T-cell (primary cell): ENCODE data around the gene TMC3. TPM values are rescaled to one million over a fixed set of nuclear protein-coding genes. Genes with fewer than 3 reads are reported as not detected.
A peak's percentile ranks its signal among the peaks of the same experiment; 100 is the strongest.
"Not testable (repeated sequence)": the region's sequence is repeated elsewhere in the genome, so short reads cannot be mapped to it uniquely, and the experiment has no call there.

ENCODE experiments used
- ATAC-seq, 4 experiments: fragments of 200-7000 bp in 3 of 4; fragments of 150-1000 bp in 1 of 4; cut with Tn5 transposase; replicated peaks in 1 of 4; 1 replicate in 3 of 4; 2 replicates in 1 of 4; pipeline ENCODE4 v1.10.0; 2021; ENCODE audit warnings: moderate library complexity in 3 of 4, mild to moderate bottlenecking in 2 of 4, moderate number of reproducible peaks in 1 of 4
- CTCF ChIA-PET, 2 donors: fragments of 300-600 bp; sonication (Branson Sonifier 250); formaldehyde crosslinking; loops; one replicate each; lab custom pipeline; 2022; ENCODE audit warnings: antibody characterized with exemption in 2 of 2; lab: Charles Lee
- POLR2A ChIA-PET, 2 donors: fragments of 300-600 bp; sonication (Branson Sonifier 250); formaldehyde crosslinking; loops; one replicate each; lab custom pipeline; 2022; ENCODE audit warnings: antibody characterized with exemption in 2 of 2; lab: Charles Lee
- DNase-seq, 35 experiments: peaks; one replicate each; pipeline versions ENCODE4 v3.0.0 to v3.0.0-alpha.2; 2013 to 2023
- H3K27ac ChIP-seq: one replicate; pipeline ENCODE4 v1.5.1; 2013; ENCODE audit warnings: low read length
- H3K27me3 ChIP-seq, 2 experiments: replicated peaks in 1 of 2; 1 replicate in 1 of 2; 2 replicates in 1 of 2; pipeline versions ENCODE4 v1.6.1 to v1.7.0; 2013; ENCODE audit warnings: low read length in 1 of 2, mixed read lengths in 1 of 2; ENCODE audit not compliant: control insufficient read depth in 2 of 2, insufficient read depth in 2 of 2; ENCODE audit errors: extremely low read depth in 1 of 2
- H3K36me3 ChIP-seq, 2 donors: 1 replicate in 1 of 2; 2 replicates in 1 of 2; pipeline versions ENCODE4 v1.6.1 to v1.7.0; 2013; ENCODE audit warnings: low read length in 1 of 2; ENCODE audit not compliant: control insufficient read depth in 2 of 2, insufficient read depth in 1 of 2; ENCODE audit errors: extremely low read depth in 1 of 2
- H3K4me1 ChIP-seq, 2 experiments: 1 replicate in 1 of 2; 2 replicates in 1 of 2; pipeline versions ENCODE4 v1.6.1 to v1.7.0; 2013; ENCODE audit warnings: low read length in 2 of 2, mixed read lengths in 1 of 2; ENCODE audit not compliant: insufficient read depth in 2 of 2, control insufficient read depth in 1 of 2; ENCODE audit errors: extremely low read depth in 1 of 2
- H3K4me3 ChIP-seq, 2 donors: 1 replicate in 1 of 2; 2 replicates in 1 of 2; pipeline versions ENCODE4 v1.5.1 to v1.7.0; 2013; ENCODE audit warnings: mild to moderate bottlenecking in 2 of 2, low read length in 1 of 2, moderate library complexity in 1 of 2; ENCODE audit not compliant: control insufficient read depth in 1 of 2; ENCODE audit errors: extremely low read depth in 1 of 2
- H3K9me3 ChIP-seq: 2 replicates; pipeline ENCODE4 v1.7.0; 2013
- H3K27ac Mint-ChIP-seq, 2 donors: one replicate each; pipeline ENCODE4 v1.8.0; 2020 to 2021; ENCODE audit warnings: mild to moderate bottlenecking in 2 of 2, mixed read lengths in 2 of 2
- H3K27me3 Mint-ChIP-seq, 2 donors: one replicate each; pipeline ENCODE4 v1.8.0; 2021 to 2022; ENCODE audit warnings: mixed read lengths in 2 of 2
- H3K36me3 Mint-ChIP-seq: one replicate; pipeline ENCODE4 v1.8.0; 2021; ENCODE audit warnings: mixed read lengths
- H3K4me1 Mint-ChIP-seq, 3 donors: one replicate each; pipeline ENCODE4 v1.8.0; 2020 to 2022; ENCODE audit warnings: mixed read lengths in 3 of 3, mild to moderate bottlenecking in 1 of 3
- H3K4me3 Mint-ChIP-seq, 3 donors: one replicate each; pipeline ENCODE4 v1.8.0; 2020 to 2022; ENCODE audit warnings: mild to moderate bottlenecking in 3 of 3, mixed read lengths in 3 of 3, moderate library complexity in 3 of 3
- H3K9me3 Mint-ChIP-seq, 3 donors: one replicate each; pipeline ENCODE4 v1.8.0; 2020 to 2022; ENCODE audit warnings: mixed read lengths in 3 of 3
- WGBS: methylation state at CpG from one replicate; pipeline ENCODE4 v1.1.5; 2013; ENCODE audit warnings: missing lambda C conversion rate; ENCODE audit not compliant: insufficient coverage; 5-methylcytosine and 5-hydroxymethylcytosine counted together
- total RNA-seq, 35 experiments: library from RNA in 6 of 35; stranded (reverse) in 6 of 35; fragments of 120-200 nt in 1 of 35; gene quantifications; one replicate each; pipeline versions ENCODE4 v1.2.1 to v1.2.4 and lab custom pipeline; 2013 to 2026

TMC3 gene
- total RNA-seq, 5 donors from 2014 or later (not counting 1 experiment from before 2014, with no cell fraction given), result not detected

DNA sequence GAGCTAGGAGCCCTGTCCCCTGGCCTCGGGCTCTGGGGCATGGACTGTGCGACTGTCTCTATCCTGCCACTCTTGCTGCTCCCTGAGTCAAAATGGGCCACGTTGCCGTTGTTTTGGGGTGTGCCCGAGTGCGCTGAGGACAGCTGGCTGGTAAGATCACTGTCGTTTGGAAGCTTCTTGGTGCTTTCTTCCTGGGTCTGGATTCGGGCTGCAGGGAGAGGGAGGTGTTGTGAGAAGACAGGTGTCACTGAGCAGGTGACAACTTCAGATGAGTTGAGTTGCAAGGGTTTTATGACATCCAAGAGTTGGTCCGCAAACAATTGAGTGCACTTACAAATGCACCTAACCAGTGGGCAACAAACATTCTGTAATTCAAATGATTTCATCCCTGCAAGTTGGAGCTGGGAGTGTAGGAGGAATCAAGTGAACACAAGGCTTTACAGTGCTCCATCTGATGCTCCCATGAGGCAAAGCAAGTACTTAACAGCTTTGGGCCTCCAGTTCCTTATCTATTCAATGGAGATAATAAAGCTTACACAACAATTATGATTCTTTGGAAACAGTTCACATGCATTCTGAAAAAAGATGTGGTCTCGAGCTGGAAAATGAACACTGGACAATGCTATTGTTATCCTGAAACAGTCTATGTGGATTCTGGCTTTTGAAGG, 39.1 kb downstream of the TMC3 start:
- Histone ChIP-seq H3K9me3 (no peaks in the 10 kb centered on the region), H3K27ac (no peak overlapping the region), H3K27me3 (no peaks in the 10 kb centered on the region), H3K4me3 (no peak overlapping the region), H3K36me3 (no peaks in the 10 kb centered on the region), H3K4me1 (peaks cover 0 to 2% of the 10 kb centered on the region in 2 experiments)
- Mint-ChIP-seq H3K36me3 (no peaks in the 10 kb centered on the region), H3K4me1 (peaks cover 13 to 38% (median 29%) of the 10 kb centered on the region in 3 donors), H3K9me3 (no peaks in the 10 kb centered on the region), H3K27me3 (peaks cover 0 to 1% of the 10 kb centered on the region in 2 donors), H3K27ac (no peak overlapping the region), H3K4me3 (no peak overlapping the region)
- no peak for DNase-seq
- WGBS, result 88% methylated on average over 9 of the region's 10 CpGs
- ChIA-PET POLR2A (interaction anchor here in 1 of 2 donors (0.9 kb wide), 1 partner anchor 52 kb away, joined by 3 read pairs; no protein-coding TSS in a partner anchor), CTCF (interaction anchor here (0.5 to 2.5 kb wide), 4 partner anchors 48 to 862 kb away, joined by 3 to 22 read pairs (median 4); no protein-coding TSS in a partner anchor)
- no peak for ATAC-seq

DNA sequence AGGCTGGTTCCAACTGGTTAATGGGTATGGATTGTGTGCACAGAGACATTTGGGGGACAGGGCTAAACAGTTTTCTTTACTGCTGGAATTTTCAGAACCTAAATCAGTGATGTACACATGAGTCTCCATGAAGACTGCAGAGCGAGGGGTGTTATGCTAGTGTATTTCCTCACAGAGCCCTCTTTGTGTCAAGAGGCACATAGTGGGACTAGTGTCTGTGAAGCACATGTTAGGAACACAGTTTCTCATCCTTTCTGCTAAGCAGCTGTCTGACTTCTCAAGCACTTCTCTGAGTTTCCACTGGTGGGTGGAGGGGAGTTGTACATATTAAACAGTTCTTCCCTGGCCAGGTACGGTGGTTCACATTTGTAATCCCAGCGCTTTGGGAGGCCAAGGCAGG, 40.6 kb downstream of the TMC3 start:
- CTCF ChIA-PET, result interaction anchor here in 1 of 2 donors (1.1 kb wide), 1 partner anchor 67 kb away, joined by 4 read pairs; no protein-coding TSS in a partner anchor
- POLR2A ChIA-PET, result no interaction called here

DNA sequence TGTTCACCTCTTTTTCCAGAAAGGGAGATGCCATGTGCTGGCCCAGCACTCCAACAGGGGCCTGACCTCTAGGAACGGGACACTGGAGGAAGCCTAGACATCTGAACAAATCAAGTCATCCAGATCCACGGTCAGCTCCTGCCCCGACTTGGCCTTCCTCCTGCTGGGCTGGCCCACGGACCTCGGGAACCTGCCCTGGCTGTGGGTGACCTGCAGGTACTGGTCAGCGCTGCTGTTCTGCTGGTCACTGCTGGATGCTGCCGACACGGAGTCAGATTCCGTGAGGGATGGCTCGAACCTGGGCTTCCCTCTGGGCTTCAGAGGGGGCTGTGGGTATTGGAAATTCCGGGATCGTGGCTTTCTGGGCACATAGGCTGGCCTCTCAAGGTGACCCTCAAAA, 41.7 kb downstream of the TMC3 start:
- Histone ChIP-seq H3K27ac (no peak overlapping the region), H3K4me1 (peaks cover 0 to 2% of the 10 kb centered on the region in 2 experiments), H3K36me3 (no peaks in the 10 kb centered on the region), H3K4me3 (no peak overlapping the region), H3K27me3 (no peaks in the 10 kb centered on the region), H3K9me3 (no peaks in the 10 kb centered on the region)
- no peaks in the 10 kb centered on the region for H3K27me3 Mint-ChIP-seq
- no peak overlapping the region for H3K4me3 Mint-ChIP-seq
- ChIA-PET POLR2A (no interaction called here), CTCF (interaction anchor here in 1 of 2 donors (0.5 kb wide), 1 partner anchor 869 kb away, joined by 8 read pairs; no protein-coding TSS in a partner anchor)
- no peak overlapping the region for H3K27ac Mint-ChIP-seq
- ATAC-seq, result no peak
- H3K4me1 Mint-ChIP-seq, result peaks cover 18 to 54% (median 34%) of the 10 kb centered on the region in 3 donors
- no peak for DNase-seq
- 97% methylated on average over 11 of the region's 12 CpGs for WGBS
- H3K36me3 Mint-ChIP-seq, result no peaks in the 10 kb centered on the region
- H3K9me3 Mint-ChIP-seq, result no peaks in the 10 kb centered on the region

More for the DNA sequence above, 40.6 kb downstream of the TMC3 start:
- Mint-ChIP-seq H3K4me1 (peaks cover 14 to 49% (median 30%) of the 10 kb centered on the region in 3 donors), H3K36me3 (no peaks in the 10 kb centered on the region), H3K4me3 (no peak overlapping the region), H3K27me3 (no peaks in the 10 kb centered on the region), H3K9me3 (no peaks in the 10 kb centered on the region), H3K27ac (no peak overlapping the region)
- Histone ChIP-seq H3K4me3 (no peak overlapping the region), H3K4me1 (peaks cover 0 to 2% of the 10 kb centered on the region in 2 experiments), H3K36me3 (no peaks in the 10 kb centered on the region), H3K27me3 (no peaks in the 10 kb centered on the region), H3K27ac (no peak overlapping the region), H3K9me3 (no peaks in the 10 kb centered on the region)
- DNase-seq (no peak), ATAC-seq (no peak)
- WGBS, result 71% methylated on average over 1 of the region's 3 CpGs

DNA sequence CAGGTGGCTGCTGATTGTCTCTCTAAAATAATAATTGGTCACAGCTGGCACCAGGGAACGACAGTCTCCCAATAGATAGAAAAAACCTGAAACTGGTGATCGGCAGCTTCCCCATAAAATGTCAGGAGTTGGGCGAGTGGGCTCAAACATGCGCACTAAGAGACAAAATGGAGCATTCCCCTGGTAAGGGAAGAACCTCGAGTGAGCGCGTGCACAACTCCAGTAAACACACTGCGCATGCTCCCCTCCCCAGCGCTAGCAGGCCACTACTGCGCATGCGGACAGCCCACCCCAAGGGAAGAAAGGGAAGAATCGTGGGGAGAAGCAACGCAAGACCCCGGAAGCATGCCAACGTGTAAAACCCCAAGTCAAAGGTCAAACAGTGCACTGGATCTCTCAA, 42.4 kb downstream of the TMC3 start:
- POLR2A ChIA-PET, result no interaction called here
- WGBS, result 90% methylated on average over 10 of the region's 15 CpGs

DNA sequence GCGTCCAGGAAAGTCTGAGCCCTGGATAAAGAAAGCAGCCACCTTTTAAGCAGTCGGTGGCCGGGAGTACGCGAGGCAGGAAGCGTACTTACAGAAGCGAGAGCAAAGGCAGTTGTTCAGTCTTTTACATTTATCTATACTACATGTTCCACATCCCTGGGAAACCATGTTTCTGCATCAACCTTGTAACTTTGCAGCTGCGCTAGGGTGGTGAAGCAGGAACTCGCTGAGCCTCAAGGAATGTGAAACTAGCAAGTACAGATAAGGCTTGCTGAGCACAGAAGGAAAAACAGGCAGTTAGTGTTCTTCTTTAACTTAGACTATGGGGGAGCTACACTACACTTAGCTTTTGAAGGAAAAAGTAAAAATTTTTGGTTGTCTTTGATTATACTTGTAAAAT, 42.9 kb downstream of the TMC3 start:
- H3K4me3 ChIP-seq, H3K27me3 ChIP-seq, H3K36me3 Mint-ChIP-seq, H3K27me3 Mint-ChIP-seq, POLR2A ChIA-PET, H3K27ac ChIP-seq, DNase-seq, H3K9me3 ChIP-seq, H3K4me1 ChIP-seq, H3K9me3 Mint-ChIP-seq, ATAC-seq, H3K36me3 ChIP-seq, CTCF ChIA-PET: not testable (repeated sequence)
- WGBS, result 73% methylated on average over 4 of the region's 9 CpGs
- Mint-ChIP-seq H3K4me3 (peak overlapping the region; percentile 37 to 66 (median 38)), H3K27ac (peak overlapping the region in 1 of 2 donors; percentile 16), H3K4me1 (peaks cover 19 to 54% (median 34%) of the 10 kb centered on the region in 3 donors)

More for the DNA sequence above, 42.4 kb downstream of the TMC3 start:
- no peaks in the 10 kb centered on the region for H3K27me3 ChIP-seq
- DNase-seq (no peak), ATAC-seq (no peak)
- no peaks in the 10 kb centered on the region for H3K36me3 Mint-ChIP-seq
- H3K36me3 ChIP-seq, result no peaks in the 10 kb centered on the region
- H3K4me3 ChIP-seq, result no peak overlapping the region
- peak overlapping the region in 1 of 3 donors; percentile 66 for H3K4me3 Mint-ChIP-seq
- H3K27ac Mint-ChIP-seq, result peak overlapping the region in 1 of 2 donors; percentile 22
- no peaks in the 10 kb centered on the region for H3K27me3 Mint-ChIP-seq
- no peaks in the 10 kb centered on the region for H3K9me3 Mint-ChIP-seq
- peaks cover 20 to 57% (median 35%) of the 10 kb centered on the region in 3 donors for H3K4me1 Mint-ChIP-seq
- CTCF ChIA-PET, result no interaction called here
- no peaks in the 10 kb centered on the region for H3K9me3 ChIP-seq
- peaks cover 0 to 2% of the 10 kb centered on the region in 2 experiments for H3K4me1 ChIP-seq
- H3K27ac ChIP-seq, result no peak overlapping the region

DNA sequence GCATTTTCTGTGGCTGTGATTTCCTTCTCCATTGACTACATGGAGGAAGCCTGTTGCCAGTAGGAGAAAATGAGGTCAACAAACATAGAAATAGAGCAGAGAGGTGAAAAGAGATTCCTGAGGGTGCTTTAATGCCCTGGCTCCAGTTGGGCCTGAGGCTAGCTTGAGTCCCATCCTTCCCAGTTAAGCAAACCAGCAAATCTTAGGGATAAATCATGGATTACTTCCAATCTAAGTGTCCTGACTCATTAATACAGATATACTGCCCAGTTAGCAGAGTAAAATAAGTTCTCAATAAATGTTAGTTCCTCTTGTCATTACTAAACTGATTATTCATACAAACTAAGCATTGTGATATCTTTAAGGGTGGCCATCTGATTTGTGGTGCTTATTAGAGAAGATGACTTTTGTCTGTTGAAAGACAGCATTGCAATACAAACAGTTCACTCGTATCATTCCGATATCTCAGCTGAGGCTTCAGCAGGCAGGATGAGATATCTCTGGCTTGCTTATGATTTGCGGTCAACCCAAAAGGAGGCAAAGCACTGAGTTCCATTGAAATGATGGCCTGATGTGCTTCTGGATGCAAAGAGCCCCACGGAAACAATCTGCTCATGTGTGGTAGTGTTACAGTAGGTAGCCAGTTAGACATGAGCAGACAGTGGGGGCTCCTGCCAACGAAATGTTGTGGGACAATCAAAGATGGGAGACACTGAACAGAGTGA, 43.5 kb downstream of the TMC3 start:
- H3K9me3 ChIP-seq, result no peaks in the 10 kb centered on the region

More for the DNA sequence above, 43.5 kb downstream of the TMC3 start:
- ChIA-PET CTCF (no interaction called here), POLR2A (no interaction called here)
- H3K36me3 Mint-ChIP-seq, result no peaks in the 10 kb centered on the region
- Histone ChIP-seq H3K4me1 (peaks cover 0 to 2% of the 10 kb centered on the region in 2 experiments), H3K27me3 (no peaks in the 10 kb centered on the region), H3K36me3 (no peaks in the 10 kb centered on the region), H3K4me3 (no peak overlapping the region), H3K27ac (no peak overlapping the region)
- no peaks in the 10 kb centered on the region for H3K9me3 Mint-ChIP-seq
- DNase-seq, result no peak
- peak overlapping the region in 1 of 2 donors; percentile 16 for H3K27ac Mint-ChIP-seq
- peaks cover 21 to 57% (median 34%) of the 10 kb centered on the region in 3 donors for H3K4me1 Mint-ChIP-seq
- peak overlapping the region; percentile 37 to 66 (median 38) for H3K4me3 Mint-ChIP-seq
- no peak for ATAC-seq
- H3K27me3 Mint-ChIP-seq, result no peaks in the 10 kb centered on the region
- 86% methylated on average over 4 of the region's 5 CpGs for WGBS
